T-helper 2 cell treated with Interferon-gamma antibody and Interleukin-4, amounts not matched to agents 100 ng/mL and 5 ng/mL, for 36 hours (primary cell): ENCODE measurements around the gene RBBP4. TPM values are rescaled to one million over a fixed set of nuclear protein-coding genes. Genes with fewer than 3 reads are reported as not detected.
"Not testable (repeated sequence)": the region's sequence is repeated elsewhere in the genome, so short reads cannot be mapped to it uniquely, and the experiment has no call there.

Source experiments
- intact Hi-C: fragments of 100-400 bp; cut with micrococcal nuclease; formaldehyde crosslinking; loops from one replicate; pipeline ENCODE4 v1.15.1; 2023
- total RNA-seq: library from RNA; stranded (reverse); gene quantifications from 2 replicates; pipeline ENCODE4 v1.2.3, GENCODE V29; 2022

The RBBP4 gene
- total RNA-seq, 1 donor from 2014 or later, result 316 TPM

DNA sequence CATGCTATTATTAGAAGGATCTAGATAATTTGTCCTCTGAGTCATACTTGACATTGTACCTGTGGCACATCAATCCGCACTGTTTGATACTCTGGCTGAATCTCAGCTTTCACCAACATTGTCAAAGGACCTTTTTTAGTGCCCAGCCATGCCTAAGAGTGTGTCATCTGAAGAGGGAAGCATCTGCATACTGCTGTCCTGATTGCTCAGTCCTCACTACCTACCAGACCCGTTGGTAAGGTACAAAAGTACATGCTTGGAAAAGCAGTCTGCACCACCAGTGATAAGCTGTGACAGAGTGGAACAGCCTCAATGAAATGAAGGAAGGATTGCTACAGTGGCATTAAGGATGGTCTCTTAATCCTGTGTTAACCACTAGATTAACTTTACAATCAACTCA, 34.5 kb downstream of the RBBP4 start:
- intact Hi-C loops, result no loop called here

DNA sequence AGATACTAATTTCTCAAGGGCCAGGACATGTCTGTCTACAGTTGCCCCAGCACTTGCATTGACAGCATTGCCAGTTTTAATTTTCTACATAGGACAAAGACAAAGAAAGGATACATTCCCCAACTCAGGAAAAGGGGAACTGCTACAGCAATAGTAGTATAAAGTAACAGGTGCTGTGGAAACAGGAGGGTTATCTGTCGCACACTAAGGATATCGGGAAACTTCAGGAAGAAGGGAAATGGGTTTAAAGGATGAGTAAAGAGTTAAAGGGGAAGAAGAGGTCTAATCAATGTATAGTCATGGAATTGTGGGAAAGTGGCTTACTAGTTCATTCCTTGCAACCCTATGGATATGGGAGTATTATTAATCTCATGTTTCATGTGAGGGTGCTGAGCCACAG, 35.4 kb downstream of the RBBP4 start:
- intact Hi-C loops, result no loop called here

DNA sequence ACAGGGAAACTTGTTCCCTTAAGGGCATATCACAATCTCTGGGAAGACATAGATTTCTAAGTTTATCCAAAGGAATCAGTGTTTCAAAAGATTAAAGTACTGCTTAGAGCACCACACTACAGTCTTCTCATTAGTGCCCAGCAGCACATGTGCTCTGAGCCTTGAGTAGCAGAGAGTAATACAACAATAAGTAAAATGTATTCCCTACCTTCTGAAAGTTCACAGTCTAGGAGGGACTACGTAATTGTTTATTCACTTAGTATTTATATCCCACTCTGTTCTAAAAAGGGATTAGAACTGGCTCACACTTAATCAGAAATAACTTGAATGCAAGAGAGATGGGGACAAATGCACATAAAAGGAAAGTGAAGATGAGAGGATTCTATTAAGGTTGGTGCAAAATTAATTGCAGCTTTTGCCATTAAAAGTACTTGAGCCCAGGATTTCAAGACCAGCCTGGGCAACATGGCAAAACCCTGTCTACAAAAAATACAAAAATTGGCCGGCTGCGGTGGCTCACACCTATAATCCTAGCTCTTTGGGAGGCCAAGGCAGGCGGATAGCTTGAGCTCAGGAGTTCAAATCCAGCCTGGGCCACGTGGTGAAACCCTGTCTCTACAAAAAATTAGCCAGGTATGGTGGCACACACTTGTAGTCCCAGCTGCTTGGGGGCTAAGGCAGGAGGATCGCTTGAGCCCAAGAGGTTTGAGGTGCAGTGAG, 42.6 kb downstream of the RBBP4 start:
- intact Hi-C loops, result no loop called here

DNA sequence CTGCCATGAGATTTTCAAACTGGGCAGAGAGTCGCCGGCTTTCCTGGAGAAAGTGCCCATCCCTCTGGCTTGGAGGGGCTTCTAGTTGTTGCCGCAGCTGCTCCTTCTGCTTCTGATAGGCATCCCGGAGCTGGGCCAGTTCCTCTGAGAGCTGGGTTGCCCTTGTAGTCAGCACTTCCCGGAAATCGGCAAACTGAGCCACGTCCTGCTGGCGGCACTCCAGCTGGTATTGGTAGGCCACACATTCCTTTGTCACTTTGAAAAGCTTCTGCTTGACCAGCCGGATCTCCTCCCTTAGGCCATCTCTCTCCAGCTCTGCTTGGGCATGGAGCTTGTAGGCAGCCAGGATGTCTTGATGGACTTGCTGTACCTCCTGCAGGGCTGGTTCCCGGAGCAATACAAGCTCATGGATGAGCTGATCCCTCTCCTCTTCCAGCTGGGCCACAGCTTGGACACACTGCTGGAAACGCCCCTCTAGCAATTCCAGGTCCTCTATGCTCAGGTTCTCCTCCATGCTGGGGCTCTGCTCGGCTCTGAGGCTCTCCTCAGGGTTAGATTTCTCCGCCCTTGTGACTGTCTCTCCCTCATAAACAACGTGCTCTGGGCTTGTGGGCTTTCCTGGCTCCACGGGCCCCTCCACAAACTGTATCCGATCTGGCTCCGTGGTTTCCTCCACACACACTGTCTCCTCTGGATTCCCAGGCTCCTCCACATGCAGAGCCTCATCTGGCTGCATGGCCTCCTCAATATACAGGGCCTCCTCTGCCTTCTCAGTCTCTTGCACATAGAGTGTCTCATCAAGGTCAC, 44.3 kb downstream of the RBBP4 start:
- intact Hi-C loops, result no loop called here

DNA sequence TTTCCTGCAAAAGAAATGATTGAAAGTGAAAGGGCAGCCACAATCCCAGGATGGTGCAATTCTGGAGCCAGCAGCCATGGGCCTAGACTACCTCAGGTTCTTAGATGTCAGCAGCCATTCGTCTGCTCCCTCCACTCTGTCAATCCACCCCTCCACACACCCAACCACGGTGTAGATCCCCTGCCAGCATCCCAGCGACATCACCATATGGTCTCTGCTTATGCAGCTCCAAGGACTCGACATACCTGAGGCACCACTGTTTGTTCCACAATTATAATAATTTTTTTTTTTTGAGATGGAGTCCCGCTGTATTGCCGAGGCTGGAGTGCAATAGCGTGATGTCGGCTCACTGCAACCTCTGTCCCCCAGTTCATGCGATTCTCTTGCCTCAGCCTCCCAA, 45.0 kb downstream of the RBBP4 start:
- intact Hi-C loops, result no loop called here

DNA sequence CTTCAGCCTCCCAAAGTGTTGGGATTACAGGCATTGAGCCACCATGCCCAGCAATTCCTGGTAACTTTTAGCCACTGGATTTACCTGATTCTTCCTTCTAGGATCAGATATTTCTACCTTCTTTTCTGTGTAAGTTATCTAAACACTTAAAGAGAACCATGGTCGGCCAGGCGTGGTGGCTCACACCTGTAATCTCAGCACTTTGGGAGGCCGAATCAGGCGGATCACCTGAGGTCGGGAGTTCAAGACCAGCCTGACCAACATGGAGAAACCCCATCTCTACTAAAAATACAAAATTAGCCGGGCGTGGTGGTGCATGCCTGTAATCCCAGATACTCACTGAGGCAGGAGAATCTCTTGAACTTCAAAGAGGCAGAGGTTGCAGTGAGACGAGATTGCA, 46.0 kb downstream of the RBBP4 start:
- intact Hi-C loops, result not testable (repeated sequence)

DNA sequence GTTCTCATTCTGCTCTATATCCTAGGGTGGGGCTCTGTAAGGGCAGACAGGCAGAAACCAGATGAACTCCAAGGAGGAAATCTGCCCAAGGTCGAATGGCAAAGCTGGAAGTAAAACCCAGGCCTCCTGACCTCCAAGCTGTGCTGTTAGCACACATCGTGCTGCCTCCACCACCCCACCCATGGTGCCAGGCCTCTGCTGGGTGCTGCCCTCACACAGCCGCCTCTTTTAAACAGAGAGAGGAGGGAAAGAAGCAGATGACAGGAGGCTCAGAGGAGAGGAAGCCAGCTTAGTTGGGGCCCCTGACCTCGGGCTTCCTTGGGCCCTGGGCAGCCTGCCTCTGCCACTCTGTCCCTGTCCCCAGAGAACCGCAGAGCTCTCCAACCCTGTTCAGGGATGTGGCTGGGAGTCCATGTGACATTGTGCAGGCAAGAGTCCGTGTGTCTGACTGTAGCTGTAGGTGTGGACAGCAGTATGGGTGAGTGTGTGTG, 50.5 kb downstream of the RBBP4 start:
- intact Hi-C loops, result no loop called here

DNA sequence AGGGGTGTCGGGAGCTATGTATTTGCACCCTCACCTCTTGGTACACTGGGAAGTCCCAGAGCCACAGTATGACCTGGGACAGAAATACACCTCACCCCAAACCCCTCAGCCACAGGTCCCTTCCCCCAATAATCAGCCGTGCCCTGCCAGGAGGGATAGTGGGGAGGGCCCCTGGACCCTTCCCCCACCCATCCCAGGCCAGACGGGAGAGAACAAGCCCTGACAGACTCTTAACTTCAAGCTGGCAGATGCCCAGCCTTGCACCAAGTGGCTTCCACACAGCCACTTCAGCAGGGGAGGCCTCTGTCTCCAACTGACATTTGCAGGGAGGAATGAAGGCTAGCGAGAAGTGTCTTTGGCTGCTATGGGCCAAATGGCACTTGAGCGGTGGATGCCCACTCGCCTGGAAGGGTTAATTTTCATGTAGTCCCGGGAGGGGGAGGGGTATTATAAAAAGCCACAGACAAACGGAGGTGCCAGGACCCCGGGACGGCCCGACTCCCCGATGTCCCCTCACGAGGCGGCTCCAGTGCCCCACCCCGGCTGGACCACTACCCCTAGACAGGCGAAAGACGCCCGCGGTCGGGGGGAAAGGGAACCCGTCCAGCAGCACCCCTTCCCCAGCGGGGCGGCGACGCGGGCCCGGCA, 51.1 kb downstream of the RBBP4 start:
- intact Hi-C loops, result no loop called here

DNA sequence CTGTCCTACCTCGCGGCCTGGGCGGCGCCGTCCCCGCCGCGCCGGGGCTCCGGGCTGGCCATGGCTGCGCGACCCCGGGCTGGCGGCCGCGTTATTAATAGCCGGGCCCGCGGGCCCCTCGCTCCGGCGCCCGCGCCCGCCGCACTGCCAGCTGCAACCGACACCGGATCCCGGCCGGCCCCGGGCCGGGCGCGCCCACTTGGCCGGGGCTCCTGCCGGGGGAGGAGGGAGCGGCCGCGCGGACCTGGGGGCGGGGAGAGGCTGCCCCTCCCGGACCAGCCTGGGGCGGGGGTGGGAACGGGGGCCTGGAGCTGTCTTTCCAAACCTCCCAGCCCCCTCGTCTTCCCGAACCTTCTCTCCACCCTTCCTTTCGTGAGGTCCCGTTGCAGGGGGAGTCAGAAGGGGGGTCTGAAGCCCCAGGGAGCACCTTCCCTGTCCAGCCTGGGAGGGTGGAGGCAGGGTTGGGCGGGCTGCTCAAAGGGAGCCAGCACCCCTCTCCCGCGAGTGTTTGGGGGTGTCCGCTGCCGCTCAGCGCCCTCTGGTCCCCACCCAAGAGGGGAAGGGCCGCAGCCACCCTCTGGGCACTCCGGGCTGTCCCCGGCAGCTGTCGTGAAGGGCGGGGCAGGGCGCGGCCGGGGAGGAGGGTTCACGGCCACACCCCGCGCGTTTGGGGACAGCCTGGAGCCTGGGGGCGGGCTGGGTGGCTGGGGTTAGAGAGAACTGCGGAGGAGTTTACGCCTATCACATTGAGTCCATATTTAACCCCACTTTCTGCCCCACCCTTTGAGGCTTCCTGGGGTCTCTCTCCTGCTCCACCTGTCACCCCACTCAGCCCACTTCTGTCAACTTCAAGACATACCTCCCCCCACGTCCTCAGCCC, 51.8 kb downstream of the RBBP4 start, which contains the start of gene SYNC:
TSS of gene SYNC (minus strand) at position 172 of the 880 bp plus-strand sequence. CDS start at position 62, 110 bp downstream.
- intact Hi-C loops, result no loop called here

DNA sequence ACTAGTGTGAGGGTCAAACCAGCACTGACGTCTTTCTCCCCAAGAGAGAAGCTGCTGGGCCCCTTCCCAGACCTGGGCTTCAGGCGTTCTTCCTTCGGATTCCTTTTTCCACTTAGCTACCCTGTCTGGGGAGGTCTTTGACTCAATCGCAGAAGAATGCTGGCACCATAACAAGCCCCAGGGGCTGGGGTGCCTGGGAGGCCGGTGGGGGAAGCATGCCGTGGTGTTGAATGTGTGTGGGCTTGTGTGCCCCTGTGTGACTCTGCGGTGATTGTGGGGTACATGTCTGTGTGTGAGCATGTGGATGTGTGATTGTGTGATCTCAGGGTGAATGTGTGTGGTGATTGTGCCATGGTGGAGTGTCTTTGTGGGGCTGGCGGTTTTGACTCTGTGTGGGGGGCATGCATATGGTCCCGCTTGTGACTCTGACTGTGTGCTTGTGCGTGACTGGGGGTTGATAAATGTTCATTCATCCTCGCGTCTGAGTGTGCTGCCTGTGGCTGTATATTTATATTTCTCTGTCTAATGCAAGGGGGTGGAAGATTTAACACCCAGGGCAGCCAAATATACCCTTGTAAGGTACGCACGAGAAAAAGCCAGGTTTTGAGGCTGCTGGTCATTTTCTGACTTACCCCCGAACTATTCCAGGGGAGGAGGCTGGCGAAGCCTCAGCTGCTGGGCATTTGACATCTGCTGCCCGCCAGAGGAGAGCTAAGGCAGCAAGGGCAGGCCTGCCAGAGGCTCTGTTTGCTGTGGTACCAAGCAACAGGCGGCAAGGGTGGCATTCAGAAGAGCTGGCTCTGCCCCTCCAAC, 52.7 kb downstream of the RBBP4 start:
- intact Hi-C loops, result no loop called here

DNA sequence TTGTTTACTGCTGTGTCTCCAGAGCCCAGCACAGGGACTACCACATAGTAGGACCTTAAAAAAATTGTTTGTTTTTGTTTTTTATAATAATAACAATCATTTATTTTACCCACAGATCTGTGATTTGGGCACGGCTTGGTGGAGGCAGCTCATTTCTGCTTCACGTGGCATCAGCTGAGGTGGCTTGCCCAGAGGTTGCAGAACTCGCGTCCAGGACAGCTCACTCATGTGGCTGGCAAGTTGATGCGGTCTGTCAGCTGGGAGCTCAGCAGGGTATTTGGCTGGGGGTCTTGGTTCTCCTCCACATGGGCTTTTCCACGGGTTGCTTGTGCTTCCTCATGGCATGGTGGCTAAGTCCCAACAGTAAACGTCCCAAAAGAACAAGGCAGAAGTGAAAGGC, 54.5 kb downstream of the RBBP4 start:
- intact Hi-C loops, result no loop called here

DNA sequence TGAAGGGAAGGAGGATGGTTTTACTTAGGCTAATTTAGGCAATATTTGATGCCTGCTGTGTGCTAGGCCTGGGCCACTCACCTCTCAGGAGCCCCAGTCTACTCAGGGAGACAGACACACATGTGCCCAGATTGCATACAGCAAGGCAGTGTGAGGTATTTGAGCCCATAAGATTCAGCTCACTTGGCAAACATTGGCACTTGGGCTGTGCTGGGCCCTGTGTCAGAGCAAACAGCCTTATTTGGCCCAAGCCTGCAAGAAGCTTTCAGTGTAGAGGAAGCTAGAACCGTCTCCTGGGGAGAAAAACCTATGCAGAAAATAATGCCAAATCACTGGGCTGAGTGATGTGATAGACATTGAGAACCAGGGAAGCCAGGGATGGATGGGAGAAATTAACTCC, 55.5 kb downstream of the RBBP4 start:
- intact Hi-C loops, result no loop called here

DNA sequence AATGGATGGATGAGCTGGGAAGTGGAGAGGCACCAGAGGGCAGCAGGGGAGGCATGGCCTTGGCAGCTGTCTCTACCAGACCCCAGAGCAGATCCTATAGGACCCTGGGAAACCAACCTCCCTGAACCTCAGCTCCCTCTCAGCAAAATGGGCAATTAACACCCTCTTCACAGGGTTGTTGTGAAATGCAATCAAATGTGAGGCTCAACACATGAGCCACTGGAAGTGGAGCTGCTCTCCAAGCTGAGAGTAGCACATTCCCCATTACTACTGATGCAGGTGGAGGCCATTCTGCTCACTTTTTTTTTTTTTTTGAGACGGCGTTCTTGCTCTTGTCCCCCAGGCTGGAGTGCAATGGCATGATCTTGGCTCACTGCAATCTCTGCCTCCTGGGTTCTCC, 58.1 kb downstream of the RBBP4 start:
- intact Hi-C loops, result no loop called here

DNA sequence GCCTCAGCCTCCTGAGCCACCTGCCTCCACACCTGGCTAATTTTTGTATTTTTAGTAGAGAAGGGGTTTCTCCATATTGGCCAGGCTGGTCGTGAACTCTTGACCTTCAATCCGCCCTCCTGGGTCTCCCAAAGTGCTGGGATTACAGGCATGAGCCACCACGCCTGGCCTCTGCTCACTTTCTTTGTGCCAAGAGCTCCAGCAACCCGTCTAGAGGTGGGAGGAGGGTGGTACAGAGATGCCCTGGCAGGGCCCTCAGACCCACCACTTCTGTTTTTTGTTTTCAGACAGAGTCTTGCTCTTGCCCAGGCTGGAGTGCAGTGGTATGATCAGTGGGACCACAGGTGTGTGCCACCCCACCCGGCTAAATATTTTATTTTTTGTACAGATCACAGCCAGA, 58.5 kb downstream of the RBBP4 start:
- intact Hi-C loops, result no loop called here

DNA sequence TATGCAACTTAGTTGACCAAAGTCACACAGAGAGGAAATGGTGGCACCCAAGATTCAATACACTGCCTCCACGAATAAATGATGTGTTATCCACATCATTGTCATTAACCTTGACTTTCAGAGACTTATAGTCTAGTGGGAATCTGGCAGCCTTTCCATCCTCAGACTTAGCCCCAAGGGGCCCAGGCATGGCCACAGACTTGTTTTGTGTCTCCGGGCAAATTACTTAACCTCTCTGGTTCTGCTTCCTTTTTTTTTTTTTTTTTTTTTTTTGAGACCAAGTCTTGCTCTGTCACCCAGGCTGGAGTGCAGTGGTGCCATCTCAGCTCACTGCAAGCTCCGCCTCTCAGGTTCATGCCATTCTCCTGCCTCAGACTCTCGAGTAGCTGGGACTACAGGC, 60.2 kb downstream of the RBBP4 start:
- intact Hi-C loops, result loop anchor here (5.0 kb wide), 1 partner anchor 41 kb away; no protein-coding TSS in a partner anchor

DNA sequence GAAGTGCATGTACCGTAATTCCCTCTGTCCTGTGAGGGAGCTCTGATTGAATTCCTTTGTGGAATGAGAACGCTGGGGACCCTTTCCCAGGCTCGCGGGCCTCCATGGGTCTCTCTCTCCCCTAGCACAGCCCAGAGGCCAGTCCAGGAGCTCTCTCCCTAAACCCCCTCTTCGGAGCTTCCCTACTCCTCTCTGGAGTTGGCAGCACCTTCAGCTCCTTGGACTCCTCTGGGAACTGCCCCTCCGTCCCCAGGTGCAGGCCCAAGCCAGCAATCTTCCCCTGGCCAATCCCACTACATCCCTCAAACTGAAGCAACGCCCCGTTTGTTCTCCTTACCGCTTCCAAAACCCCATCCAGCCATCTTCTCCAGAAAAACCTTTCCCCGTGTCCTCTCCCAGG, 62.1 kb downstream of the RBBP4 start:
- intact Hi-C loops, result loop anchor here (5.0 kb wide), 1 partner anchor 39 kb away; no protein-coding TSS in a partner anchor

DNA sequence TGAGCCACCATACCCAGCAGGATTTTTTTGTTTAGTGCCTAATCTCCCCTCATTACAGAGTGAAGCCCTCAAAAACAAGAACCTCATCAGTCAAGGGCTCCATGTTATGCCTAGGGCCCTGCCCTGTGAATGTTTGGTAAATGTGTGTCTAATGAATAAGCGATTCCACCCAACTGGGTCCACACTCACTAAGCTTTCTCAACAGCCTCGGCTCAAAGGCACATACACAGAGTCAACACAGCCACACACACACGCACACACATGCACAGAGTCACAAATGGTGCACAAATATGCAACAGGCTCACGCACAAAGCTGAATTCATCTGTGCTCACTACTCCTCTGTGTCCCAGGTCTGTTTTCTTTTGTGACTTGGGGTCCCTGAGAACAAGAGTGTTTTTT, 63.3 kb downstream of the RBBP4 start:
- intact Hi-C loops, result loop anchor here (5.0 kb wide), 1 partner anchor 38 kb away; no protein-coding TSS in a partner anchor

DNA sequence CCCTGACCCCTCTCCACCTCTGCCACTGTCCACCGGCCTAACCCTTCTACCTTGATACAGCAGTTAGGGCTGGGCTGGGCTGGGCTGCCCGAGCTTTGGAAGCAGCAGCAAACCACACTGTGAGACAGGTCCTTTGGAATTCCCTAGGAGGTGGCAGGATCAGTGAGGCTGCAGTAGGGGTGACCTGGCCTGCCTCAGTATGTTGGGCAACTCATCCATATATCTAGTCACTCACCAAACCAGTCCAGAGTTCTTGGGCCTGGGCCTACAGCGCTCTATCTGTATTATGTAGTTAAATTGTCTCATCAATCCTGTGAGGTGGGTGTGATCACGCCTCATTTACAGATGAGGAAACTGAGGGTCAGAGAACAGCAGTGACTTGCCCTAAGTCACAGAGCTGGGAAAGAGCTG, 64.9 kb downstream of the RBBP4 start:
- intact Hi-C loops, result no loop called here

DNA sequence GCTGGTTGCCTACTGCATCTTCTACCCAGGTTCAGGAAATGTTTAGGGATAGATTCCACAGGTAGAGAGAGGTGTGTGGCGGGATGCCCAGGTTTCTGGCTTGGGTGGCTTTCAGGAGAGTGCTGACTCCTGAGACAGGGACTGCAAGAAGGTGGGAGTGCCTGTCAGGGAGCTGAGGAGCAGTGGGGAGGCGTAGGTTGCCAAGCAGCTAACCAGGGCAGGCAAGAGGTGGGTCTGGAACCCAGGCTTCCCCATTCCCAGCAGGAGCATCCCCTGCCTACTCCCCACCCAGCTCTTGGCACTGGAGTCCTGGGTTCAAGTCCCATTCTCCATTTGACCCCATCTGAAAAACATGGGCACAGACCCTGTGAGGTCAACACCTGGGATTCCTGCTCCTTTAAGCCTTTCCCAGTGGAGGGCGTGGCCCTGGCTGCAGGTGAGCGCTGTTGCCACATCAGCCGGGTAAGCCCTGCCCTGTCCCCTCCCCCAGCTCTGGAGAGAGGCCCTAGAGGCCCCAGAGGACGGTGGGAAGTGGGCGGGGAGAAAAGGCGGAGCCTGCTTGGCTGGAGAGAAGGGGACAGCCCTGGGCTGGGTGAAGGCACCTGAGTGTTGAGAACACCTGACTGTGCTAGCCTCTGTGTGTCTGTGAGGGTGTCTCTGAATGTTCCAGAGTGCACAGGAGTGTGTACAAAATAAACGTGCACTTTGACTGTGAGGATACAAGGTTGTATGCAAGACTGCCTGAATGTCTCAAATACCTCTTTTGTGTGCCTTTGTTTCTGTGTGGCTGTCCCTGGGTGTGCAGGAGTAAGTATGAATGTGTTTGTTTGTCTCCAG, 65.5 kb downstream of the RBBP4 start:
- intact Hi-C loops, result no loop called here
